Measurements from ENCODE around the gene DCN.

DCN gene, protein sequence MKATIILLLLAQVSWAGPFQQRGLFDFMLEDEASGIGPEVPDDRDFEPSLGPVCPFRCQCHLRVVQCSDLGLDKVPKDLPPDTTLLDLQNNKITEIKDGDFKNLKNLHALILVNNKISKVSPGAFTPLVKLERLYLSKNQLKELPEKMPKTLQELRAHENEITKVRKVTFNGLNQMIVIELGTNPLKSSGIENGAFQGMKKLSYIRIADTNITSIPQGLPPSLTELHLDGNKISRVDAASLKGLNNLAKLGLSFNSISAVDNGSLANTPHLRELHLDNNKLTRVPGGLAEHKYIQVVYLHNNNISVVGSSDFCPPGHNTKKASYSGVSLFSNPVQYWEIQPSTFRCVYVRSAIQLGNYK

DNA sequence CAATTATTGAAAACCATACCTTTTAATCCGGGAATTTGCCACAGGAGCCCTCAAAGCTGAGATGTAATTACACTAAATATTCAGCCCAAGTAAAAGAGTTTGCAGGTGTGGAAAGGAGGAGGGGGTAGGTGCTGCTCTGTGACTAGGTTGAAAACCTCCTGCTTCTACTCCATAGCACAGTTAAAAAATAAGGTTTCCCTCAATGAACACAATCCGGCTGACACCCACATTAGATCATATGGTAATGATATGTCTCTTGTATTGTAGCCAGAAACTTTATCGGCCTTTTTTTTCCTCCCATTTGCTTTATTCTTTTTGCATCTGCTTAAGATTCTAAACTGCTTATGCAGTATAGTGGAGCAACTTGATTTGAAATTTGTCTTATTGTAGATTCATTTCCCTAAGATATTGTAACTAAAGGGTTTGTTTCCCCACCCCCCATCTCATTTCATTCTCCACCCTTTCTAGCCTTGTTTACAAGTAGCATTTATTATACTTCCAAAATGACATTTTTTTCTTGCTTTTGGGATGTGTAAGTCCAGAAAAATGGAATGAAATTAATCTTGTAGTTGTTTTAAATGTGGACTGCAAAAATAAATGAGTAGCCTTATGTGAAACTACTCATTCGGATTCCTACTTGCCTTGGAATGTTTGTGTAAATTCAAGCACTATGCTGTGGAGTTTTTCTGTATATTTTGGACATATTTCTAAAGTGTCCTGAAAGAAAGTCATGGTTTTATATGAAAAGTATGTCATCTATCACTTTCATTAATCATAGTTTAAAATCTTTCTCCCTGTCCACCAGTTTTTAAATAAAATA lies at the start of gene DCN:
Gene DCN (minus strand): TSS at position 182 of the 820 bp plus-strand sequence. CDS start 4,265 bp downstream, outside the sequence.
- TF ChIP-seq, protein P1, sequence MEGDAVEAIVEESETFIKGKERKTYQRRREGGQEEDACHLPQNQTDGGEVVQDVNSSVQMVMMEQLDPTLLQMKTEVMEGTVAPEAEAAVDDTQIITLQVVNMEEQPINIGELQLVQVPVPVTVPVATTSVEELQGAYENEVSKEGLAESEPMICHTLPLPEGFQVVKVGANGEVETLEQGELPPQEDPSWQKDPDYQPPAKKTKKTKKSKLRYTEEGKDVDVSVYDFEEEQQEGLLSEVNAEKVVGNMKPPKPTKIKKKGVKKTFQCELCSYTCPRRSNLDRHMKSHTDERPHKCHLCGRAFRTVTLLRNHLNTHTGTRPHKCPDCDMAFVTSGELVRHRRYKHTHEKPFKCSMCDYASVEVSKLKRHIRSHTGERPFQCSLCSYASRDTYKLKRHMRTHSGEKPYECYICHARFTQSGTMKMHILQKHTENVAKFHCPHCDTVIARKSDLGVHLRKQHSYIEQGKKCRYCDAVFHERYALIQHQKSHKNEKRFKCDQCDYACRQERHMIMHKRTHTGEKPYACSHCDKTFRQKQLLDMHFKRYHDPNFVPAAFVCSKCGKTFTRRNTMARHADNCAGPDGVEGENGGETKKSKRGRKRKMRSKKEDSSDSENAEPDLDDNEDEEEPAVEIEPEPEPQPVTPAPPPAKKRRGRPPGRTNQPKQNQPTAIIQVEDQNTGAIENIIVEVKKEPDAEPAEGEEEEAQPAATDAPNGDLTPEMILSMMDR (IDR thresholded peaks at IDR 0.05; ENCODE audit: extremely low read depth, insufficient read depth, missing control alignments) = no peak
- DNase-seq (ENCODE audit: low spot score) = no peak
- in situ Hi-C loops (cut with MboI; ENCODE audit: low pct_unique_long_range_greater_than_20kb, low sequenced_read_pairs, unreplicated experiment) = loop anchor here (25.0 kb wide), 1 partner anchor 154 kb away; no protein-coding TSS in a partner anchor

DNA sequence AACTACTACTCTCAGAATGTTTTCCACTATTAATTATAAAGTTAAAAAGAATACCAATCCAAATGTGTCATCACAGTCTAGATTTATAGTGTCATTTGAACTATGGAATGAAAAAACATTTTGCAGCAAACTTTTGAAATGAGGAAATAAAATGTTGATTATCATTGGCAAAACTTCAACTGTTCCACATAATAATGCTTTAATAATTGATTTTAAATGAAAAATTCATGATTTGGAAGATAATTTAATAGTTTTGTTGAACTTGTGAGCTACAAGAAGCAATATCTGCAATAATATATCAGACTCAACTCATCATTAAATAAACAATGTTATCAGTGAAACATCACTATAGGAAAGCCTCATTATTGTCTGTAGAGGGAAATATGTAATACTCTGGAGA lies 48.2 kb upstream of the DCN start:
- TF ChIP-seq, protein P1 (IDR thresholded peaks at IDR 0.05; ENCODE audit: extremely low read depth, insufficient read depth, missing control alignments) = no peak
- in situ Hi-C loops (cut with MboI; ENCODE audit: low pct_unique_long_range_greater_than_20kb, low sequenced_read_pairs, unreplicated experiment) = no loop called here
- DNase-seq (ENCODE audit: low spot score) = no peak

DNA sequence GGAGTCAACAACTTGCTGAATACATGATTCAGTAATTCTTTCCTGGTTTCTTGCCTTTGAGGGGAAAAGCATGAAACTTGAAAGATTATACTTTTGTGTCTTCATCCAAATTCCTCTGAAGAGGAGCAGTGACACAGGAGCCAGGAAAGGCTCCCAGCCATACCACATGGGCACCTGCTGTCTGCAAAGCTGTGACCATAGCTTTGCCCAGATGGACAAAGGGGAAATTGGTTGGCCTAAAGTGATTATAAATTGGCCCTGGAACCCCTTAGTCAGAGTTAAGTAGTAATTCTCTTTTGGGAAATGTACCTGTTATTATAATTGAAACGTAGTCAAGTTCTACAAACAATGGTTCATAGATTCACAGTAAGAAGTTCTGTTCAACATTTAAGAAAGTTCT lies 44.3 kb upstream of the DCN start:
- in situ Hi-C loops (cut with MboI; ENCODE audit: low pct_unique_long_range_greater_than_20kb, low sequenced_read_pairs, unreplicated experiment) = no loop called here
- no peak for DNase-seq (ENCODE audit: low spot score)
- TF ChIP-seq, protein P1 (IDR thresholded peaks at IDR 0.05; ENCODE audit: extremely low read depth, insufficient read depth, missing control alignments) = no peak

DNA sequence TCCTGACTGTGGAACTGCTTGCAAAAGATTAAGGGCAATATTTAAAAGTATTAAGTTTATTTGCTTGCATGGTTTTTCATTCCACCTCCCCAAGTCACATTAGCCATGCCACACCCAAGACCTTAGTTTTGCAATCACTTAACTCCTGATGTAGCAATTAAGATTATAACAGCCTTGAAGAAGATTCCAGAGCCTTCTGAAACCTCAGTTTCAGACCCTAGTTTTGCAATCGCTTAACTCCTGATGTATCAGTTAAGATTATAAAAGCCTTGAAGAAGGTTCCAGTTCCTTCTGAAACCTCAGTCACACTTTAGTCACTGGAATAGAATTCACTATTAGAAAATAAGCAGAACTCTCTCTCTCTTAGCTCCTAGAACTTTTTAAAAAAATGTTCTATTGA lies 42.7 kb upstream of the DCN start:
- DNase-seq (ENCODE audit: low spot score) = no peak
- in situ Hi-C loops (cut with MboI; ENCODE audit: low pct_unique_long_range_greater_than_20kb, low sequenced_read_pairs, unreplicated experiment) = no loop called here
- TF ChIP-seq, protein P1 (IDR thresholded peaks at IDR 0.05; ENCODE audit: extremely low read depth, insufficient read depth, missing control alignments) = no peak

DNA sequence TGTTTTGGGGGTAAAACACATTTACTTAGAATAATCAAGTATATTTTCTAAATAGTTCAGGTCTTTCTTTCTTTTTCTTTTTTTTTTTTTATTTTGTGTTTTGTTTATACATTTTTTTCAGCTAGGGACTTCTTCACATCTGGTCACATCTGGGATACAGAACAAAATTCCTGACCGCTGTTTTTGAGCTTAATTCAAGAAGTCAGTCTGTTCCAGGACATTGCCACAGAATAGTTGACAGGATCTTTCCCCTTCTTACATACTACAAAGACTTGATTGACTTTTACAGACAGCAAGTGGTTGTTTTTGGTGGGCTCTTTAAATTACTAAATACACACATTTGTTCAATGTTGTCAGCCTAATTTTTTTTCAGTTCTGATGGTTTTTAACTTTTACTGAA lies 41.8 kb upstream of the DCN start:
- in situ Hi-C loops (cut with MboI; ENCODE audit: low pct_unique_long_range_greater_than_20kb, low sequenced_read_pairs, unreplicated experiment) = no loop called here
- no peak for DNase-seq (ENCODE audit: low spot score)
- TF ChIP-seq, protein P1 (IDR thresholded peaks at IDR 0.05; ENCODE audit: extremely low read depth, insufficient read depth, missing control alignments) = no peak

DNA sequence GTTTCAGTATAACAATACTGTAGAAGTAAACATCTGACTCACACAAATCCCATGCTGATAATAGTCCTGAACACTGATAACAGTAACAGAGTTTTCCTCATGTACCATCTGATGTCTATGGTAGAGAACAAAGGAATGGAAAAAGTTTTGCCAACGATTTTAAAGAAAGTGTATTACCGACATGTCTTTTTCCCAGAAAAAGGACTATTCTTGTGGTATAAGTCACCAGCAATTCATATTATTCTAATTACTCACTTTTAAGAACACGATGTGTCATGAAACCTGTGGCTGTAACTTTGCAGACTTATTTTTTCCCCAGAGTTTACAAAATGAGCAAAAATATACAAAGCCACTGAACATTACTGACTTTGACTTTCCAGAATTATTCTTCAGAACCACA lies 40.1 kb upstream of the DCN start:
- DNase-seq (ENCODE audit: low spot score) = no peak
- TF ChIP-seq, protein P1 (IDR thresholded peaks at IDR 0.05; ENCODE audit: extremely low read depth, insufficient read depth, missing control alignments) = no peak
- in situ Hi-C loops (cut with MboI; ENCODE audit: low pct_unique_long_range_greater_than_20kb, low sequenced_read_pairs, unreplicated experiment) = no loop called here
